MM.1S (cell line): ENCODE data around the gene UST.

Experiments
- DNase-seq: peaks from one replicate; pipeline ENCODE4 v3.0.0-alpha.2; 2015
- H2AFZ ChIP-seq: fragments of 300-600 bp; sonication (generic); 2 replicates; pipeline ENCODE4 v1.6.0; 2016; ENCODE audit warnings: antibody characterized with exemption, low read length
- H3F3A ChIP-seq: fragments of 300-600 bp; sonication (generic); 2 replicates; pipeline ENCODE4 v1.6.1; 2016; ENCODE audit warnings: mild to moderate bottlenecking, antibody characterized with exemption, low read length, moderate library complexity, mixed read lengths; ENCODE audit not compliant: insufficient read depth
- H3K27ac ChIP-seq: fragments of 300-600 bp; sonication (generic); 2 replicates; pipeline ENCODE4 v1.5.1; 2016; ENCODE audit warnings: mild to moderate bottlenecking, low read length
- H3K27me3 ChIP-seq: fragments of 300-600 bp; sonication (generic); replicated peaks from 2 replicates; pipeline ENCODE4 v1.6.0; 2016; ENCODE audit warnings: low read length; ENCODE audit not compliant: insufficient read depth
- H3K36me3 ChIP-seq: fragments of 300-600 bp; sonication (generic); replicated peaks from 2 replicates; pipeline ENCODE4 v1.6.1; 2016; ENCODE audit warnings: mild to moderate bottlenecking, low read length, mixed read lengths; ENCODE audit not compliant: insufficient read depth
- H3K4me1 ChIP-seq: fragments of 300-600 bp; sonication (generic); 2 replicates; pipeline ENCODE4 v1.6.1; 2016; ENCODE audit warnings: low read length, mixed read lengths
- H3K4me2 ChIP-seq: fragments of 300-600 bp; sonication (generic); 2 replicates; pipeline ENCODE4 v1.6.0; 2016; ENCODE audit warnings: low read depth, low read length
- H3K4me3 ChIP-seq: fragments of 300-600 bp; sonication (generic); 2 replicates; pipeline ENCODE4 v1.5.1; 2016; ENCODE audit warnings: low read length, mixed read lengths
- H3K79me2 ChIP-seq: fragments of 300-600 bp; sonication (generic); 2 replicates; pipeline ENCODE4 v1.6.1; 2016; ENCODE audit warnings: mixed run types, low read length, mixed read lengths
- H3K9ac ChIP-seq: fragments of 300-600 bp; sonication (generic); 2 replicates; pipeline ENCODE4 v1.6.1; 2016; ENCODE audit warnings: low read length, mixed read lengths
- H3K9me2 ChIP-seq: fragments of 300-600 bp; sonication (generic); replicated peaks from 2 replicates; pipeline ENCODE4 v1.6.1; 2016; ENCODE audit warnings: mild to moderate bottlenecking, low read length, mixed read lengths; ENCODE audit not compliant: insufficient read depth
- H3K9me3 ChIP-seq: fragments of 300-600 bp; sonication (generic); replicated peaks from 2 replicates; pipeline ENCODE4 v1.6.1; 2016; ENCODE audit warnings: mild to moderate bottlenecking, low read length, mixed read lengths; ENCODE audit not compliant: insufficient read depth
- H4K20me1 ChIP-seq: fragments of 300-600 bp; sonication (generic); 2 replicates; pipeline ENCODE4 v1.6.1; 2016; ENCODE audit warnings: mild to moderate bottlenecking, low read length, moderate library complexity, mixed read lengths; ENCODE audit not compliant: insufficient read depth
- EZH2 ChIP-seq: fragments of 300-600 bp; sonication (generic); optimal IDR thresholded peaks from 2 replicates; pipeline ENCODE3; 2017; ENCODE audit warnings: low read depth, mild to moderate bottlenecking, antibody characterized with exemption, low read length, mixed read lengths
- EZH2phosphoT487 ChIP-seq: fragments of 300-600 bp; sonication (generic); IDR thresholded peaks from 2 replicates; pipeline ENCODE4 v1.6.1; 2018; ENCODE audit warnings: antibody characterized with exemption, low read length
- TF ChIP-seq, protein P1 (sequence below): fragments of 300-600 bp; sonication (generic); IDR thresholded peaks from 2 replicates; pipeline ENCODE4 v1.5.1; 2016; ENCODE audit warnings: antibody characterized with exemption, low read length, mixed read lengths

Gene UST

DNA sequence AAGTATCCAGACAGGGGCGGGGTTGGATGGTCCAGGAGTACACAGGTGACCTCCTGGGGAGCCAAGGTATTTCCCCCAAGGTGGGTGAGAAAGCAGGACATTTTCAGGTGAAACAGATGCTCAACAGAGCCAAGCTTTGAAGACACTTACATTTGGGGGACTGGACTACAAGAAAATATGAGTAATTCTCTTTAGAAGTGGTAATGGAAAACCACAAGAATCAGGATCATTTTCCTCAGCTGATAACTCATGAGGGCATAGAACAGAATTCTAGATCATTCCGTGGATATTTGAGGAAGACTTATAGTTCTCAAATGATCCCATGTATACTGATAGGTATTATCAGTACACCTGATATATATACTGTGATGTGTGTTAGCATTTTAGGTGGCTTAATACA, 89.9 kb downstream of the UST start:
- H3K4me2 ChIP-seq: no peak overlapping the region
- no peak for TF ChIP-seq EZH2phosphoT487
- TF ChIP-seq, protein P1, sequence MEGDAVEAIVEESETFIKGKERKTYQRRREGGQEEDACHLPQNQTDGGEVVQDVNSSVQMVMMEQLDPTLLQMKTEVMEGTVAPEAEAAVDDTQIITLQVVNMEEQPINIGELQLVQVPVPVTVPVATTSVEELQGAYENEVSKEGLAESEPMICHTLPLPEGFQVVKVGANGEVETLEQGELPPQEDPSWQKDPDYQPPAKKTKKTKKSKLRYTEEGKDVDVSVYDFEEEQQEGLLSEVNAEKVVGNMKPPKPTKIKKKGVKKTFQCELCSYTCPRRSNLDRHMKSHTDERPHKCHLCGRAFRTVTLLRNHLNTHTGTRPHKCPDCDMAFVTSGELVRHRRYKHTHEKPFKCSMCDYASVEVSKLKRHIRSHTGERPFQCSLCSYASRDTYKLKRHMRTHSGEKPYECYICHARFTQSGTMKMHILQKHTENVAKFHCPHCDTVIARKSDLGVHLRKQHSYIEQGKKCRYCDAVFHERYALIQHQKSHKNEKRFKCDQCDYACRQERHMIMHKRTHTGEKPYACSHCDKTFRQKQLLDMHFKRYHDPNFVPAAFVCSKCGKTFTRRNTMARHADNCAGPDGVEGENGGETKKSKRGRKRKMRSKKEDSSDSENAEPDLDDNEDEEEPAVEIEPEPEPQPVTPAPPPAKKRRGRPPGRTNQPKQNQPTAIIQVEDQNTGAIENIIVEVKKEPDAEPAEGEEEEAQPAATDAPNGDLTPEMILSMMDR: no peak
- TF ChIP-seq EZH2: no peak

DNA sequence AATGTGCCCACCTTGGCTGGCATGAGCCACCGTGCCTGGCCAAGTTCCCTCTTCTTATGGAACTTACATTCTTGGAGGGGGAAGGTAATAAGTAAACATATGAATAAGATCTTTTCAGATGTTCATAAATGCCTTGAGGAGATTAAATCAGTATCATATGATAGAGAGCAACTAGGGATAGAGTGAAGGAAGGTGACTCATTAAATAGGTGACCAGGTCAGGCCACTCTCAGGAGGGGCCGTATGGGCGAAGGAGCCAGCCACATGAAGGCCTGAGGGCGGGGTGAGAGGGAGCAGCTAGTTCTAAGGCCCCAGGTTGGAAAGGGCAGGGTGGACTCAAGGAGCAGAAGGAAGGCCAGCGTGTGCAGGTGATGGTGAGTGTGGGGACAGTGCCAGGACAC, 91.1 kb downstream of the UST start:
- no peaks in the 10 kb centered on the region for H3K79me2 ChIP-seq
- DNase-seq: no peak
- H3K4me3 ChIP-seq: no peak overlapping the region
- no peaks in the 10 kb centered on the region for H3K27me3 ChIP-seq
- no peaks in the 10 kb centered on the region for H3F3A ChIP-seq
- H3K9me3 ChIP-seq: no peaks in the 10 kb centered on the region
- no peak overlapping the region for H3K9ac ChIP-seq
- H3K4me2 ChIP-seq: no peak overlapping the region
- H3K9me2 ChIP-seq: no peaks in the 10 kb centered on the region
- no peak overlapping the region for H3K27ac ChIP-seq
- H3K36me3 ChIP-seq: no peaks in the 10 kb centered on the region
- no peak for TF ChIP-seq EZH2phosphoT487
- TF ChIP-seq, protein P1: no peak
- no peak for TF ChIP-seq EZH2
- H4K20me1 ChIP-seq: no peaks in the 10 kb centered on the region
- no peak overlapping the region for H2AFZ ChIP-seq
- no peaks in the 10 kb centered on the region for H3K4me1 ChIP-seq

More for the DNA sequence above, 89.9 kb downstream of the UST start:
- no peaks in the 10 kb centered on the region for H3K9me2 ChIP-seq
- H3K27me3 ChIP-seq: no peaks in the 10 kb centered on the region
- no peaks in the 10 kb centered on the region for H4K20me1 ChIP-seq
- H3F3A ChIP-seq: no peaks in the 10 kb centered on the region
- no peak overlapping the region for H3K4me3 ChIP-seq
- H3K36me3 ChIP-seq: no peaks in the 10 kb centered on the region
- H3K9ac ChIP-seq: no peak overlapping the region
- H3K27ac ChIP-seq: no peak overlapping the region
- H3K79me2 ChIP-seq: no peaks in the 10 kb centered on the region
- DNase-seq: no peak
- no peaks in the 10 kb centered on the region for H3K4me1 ChIP-seq
- no peak overlapping the region for H2AFZ ChIP-seq
- no peaks in the 10 kb centered on the region for H3K9me3 ChIP-seq

DNA sequence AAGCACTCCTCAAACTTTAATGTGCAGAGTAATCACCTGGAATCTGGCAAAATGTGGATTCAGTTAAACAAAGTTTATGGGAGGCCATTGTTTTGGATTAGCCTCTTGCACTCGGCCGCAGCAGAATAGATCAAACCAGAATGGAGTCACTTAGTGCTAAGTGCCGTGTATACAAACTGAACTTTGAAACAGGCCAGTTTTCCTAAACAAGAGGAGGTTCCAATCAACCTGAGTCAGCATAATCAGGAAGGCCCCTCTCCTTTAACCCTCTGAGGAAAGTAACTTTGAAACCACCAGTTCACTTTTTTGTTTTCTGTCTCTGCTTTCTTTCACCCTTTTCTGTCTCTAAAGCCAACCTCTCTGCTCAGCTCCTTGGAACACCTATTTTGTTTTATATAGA, 92.2 kb downstream of the UST start:
- no peaks in the 10 kb centered on the region for H3F3A ChIP-seq
- H3K9me2 ChIP-seq: no peaks in the 10 kb centered on the region
- TF ChIP-seq, protein P1: no peak
- TF ChIP-seq EZH2phosphoT487 (no peak), EZH2 (no peak)
- H3K4me1 ChIP-seq: no peaks in the 10 kb centered on the region
- H3K79me2 ChIP-seq: no peaks in the 10 kb centered on the region
- no peak overlapping the region for H3K4me3 ChIP-seq
- H3K36me3 ChIP-seq: no peaks in the 10 kb centered on the region
- no peak overlapping the region for H3K4me2 ChIP-seq
- no peak overlapping the region for H3K9ac ChIP-seq
- no peak overlapping the region for H2AFZ ChIP-seq
- H3K9me3 ChIP-seq: no peaks in the 10 kb centered on the region
- H3K27ac ChIP-seq: no peak overlapping the region
- no peaks in the 10 kb centered on the region for H4K20me1 ChIP-seq
- DNase-seq: no peak
- no peaks in the 10 kb centered on the region for H3K27me3 ChIP-seq
